GM11168 (cell line): ENCODE results near the gene OXTR.

Experiments used
- in situ Hi-C: fragments of 300-500 bp; cut with MboI; formaldehyde crosslinking; loops from one replicate; pipeline ENCODE4 v1.12.0; 2022; ENCODE audit warnings: low sequenced_read_pairs; ENCODE audit not compliant: unreplicated experiment

OXTR gene

GRCh38 chr3:8745619-8746370 is 23.6 kb downstream of the OXTR start:
- in situ Hi-C loops = no loop called here

GRCh38 chr3:8743911-8744310 is 25.5 kb downstream of the OXTR start:
- in situ Hi-C loops = no loop called here

- in situ Hi-C loops = no loop called here
Measured at GRCh38 chr3:8743021-8743601, 26.3 kb downstream of the OXTR start.

- in situ Hi-C loops = no loop called here
Measured at GRCh38 chr3:8741581-8742261, 27.7 kb downstream of the OXTR start.

- in situ Hi-C loops = no loop called here
Measured at GRCh38 chr3:8739757-8740504, 29.5 kb downstream of the OXTR start.

- in situ Hi-C loops = no loop called here
Measured at GRCh38 chr3:8738639-8739038, 30.8 kb downstream of the OXTR start.

GRCh38 chr3:8737823-8738222 is 31.6 kb downstream of the OXTR start:
- in situ Hi-C loops = no loop called here

GRCh38 chr3:8737301-8737700 is 32.1 kb downstream of the OXTR start:
- in situ Hi-C loops = no loop called here

- in situ Hi-C loops = no loop called here
Measured at GRCh38 chr3:8736436-8736835, 33.0 kb downstream of the OXTR start.

- in situ Hi-C loops = no loop called here
Measured at GRCh38 chr3:8734908-8735307, 34.5 kb downstream of the OXTR start.

GRCh38 chr3:8734137-8734878 is 35.1 kb downstream of the OXTR start:
- in situ Hi-C loops = no loop called here

- in situ Hi-C loops = no loop called here
Measured at GRCh38 chr3:8733332-8734094, 35.9 kb downstream of the OXTR start, which contains the start of gene CAV3. TSS of gene CAV3 (plus strand) at chr3:8733802. CDS start at chr3:8733877, 75 bp downstream.

GRCh38 chr3:8732413-8732812 is 37.0 kb downstream of the OXTR start:
- in situ Hi-C loops = no loop called here

GRCh38 chr3:8730656-8731055 is 38.8 kb downstream of the OXTR start:
- in situ Hi-C loops = no loop called here

- in situ Hi-C loops = no loop called here
Measured at GRCh38 chr3:8729479-8729878, 39.9 kb downstream of the OXTR start.

- in situ Hi-C loops = no loop called here
Measured at GRCh38 chr3:8727605-8728512, 41.6 kb downstream of the OXTR start.

GRCh38 chr3:8724108-8724752 is 45.2 kb downstream of the OXTR start:
- in situ Hi-C loops = no loop called here

GRCh38 chr3:8723612-8724011 is 45.8 kb downstream of the OXTR start:
- in situ Hi-C loops = no loop called here
